Activated CD4-positive, alpha-beta T cell treated with anti-CD3 and anti-CD28 coated beads, Interleukin-2, Interleukin-4, amounts not matched to agents 100 ng/mL and 50 ng/mL, durations not matched to agents 16 hours and 8 hours (primary cell): Measurements from ENCODE around the gene ZNF654.
"Not testable (repeated sequence)": the region's sequence is repeated elsewhere in the genome, so short reads cannot be mapped to it uniquely, and the experiment has no call there.

Experiments
- DNase-seq: peaks from one replicate; pipeline ENCODE4 v3.0.0-alpha.2; 2020; ENCODE audit warnings: low spot score

ZNF654 gene

GRCh38 chr3:88058581-88059379, at the start of gene ZNF654, which contains the start of gene CGGBP1:
ZNF654 (plus strand) TSS chr3:88059255; CDS start chr3:88059320, 65 bp downstream.
CGGBP1 (minus strand) TSS chr3:88059005; CDS start chr3:88055976, 3,029 bp downstream.
- DNase-seq = peak; percentile 99

DNA sequence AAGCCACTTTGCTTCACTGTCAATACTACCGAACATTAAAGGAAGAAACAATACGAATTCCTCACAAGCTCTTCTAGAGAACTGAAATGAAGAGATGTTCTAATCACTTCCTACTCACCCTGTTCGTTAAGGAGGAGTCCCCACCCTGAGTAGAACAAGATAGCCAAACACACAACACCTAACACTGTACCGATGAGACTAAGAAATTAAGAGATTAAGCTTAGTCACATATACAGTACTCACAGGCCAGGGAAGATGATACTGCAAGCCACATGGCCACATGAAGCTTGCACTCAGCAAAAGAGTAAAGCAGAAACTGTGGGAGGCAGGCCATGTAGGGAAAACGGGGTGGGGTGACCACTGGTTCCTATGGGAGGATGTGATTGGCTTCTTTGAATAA, 48.2 kb upstream of the ZNF654 start:
- DNase-seq = no peak

GRCh38 chr3:88013592-88013991, 45.5 kb upstream of the ZNF654 start:
- no peak for DNase-seq

DNA sequence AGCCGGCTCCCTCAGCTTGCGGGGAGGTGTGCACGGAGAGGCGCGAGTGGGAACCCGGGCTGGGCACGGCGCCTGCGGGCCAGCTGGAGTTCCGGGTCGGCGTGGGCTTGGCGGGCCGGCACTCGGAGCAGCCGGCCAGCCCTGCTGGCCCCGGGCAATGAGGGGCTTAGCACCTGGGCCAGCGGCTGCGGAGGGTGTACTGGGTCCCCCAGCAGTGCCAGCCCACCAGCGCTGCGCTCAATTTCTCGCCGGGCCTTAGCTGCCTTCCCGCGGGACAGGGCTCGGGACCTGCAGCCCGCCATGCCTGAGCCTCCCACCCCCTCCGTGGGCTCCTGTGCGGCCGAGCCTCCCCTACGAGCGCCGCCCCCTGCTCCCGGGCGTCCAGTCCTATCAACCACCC, 43.4 kb upstream of the ZNF654 start:
- DNase-seq = not testable (repeated sequence)

GRCh38 chr3:88019024-88019423, 40.0 kb upstream of the ZNF654 start:
- DNase-seq = peak; percentile 46

DNA sequence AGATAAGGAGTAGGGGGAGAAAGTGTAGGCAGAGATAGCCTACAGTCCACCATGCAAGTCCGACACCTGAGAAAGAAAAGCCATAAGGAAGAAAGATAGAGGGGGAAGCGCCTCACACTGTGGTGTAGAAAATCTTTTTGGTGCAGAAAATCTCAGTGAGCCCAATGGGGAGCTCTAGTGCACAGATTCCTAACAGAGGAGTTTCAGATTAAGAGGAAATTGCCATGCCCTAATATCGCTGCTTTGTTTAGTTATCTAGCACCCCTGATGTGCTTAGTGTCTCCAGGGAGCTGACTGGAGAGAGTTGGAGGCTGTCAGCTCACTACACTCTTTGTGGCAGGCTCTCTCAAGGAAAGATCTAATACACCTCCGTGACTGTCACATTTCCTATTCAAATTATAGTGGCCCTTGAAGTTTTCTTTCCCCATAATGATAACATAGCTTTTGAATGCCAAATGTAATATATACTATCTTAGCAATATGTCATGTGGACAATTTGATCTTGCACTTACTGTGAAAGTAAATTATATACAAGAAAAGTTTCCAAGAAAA, 34.0 kb upstream of the ZNF654 start:
- DNase-seq = no peak

DNA sequence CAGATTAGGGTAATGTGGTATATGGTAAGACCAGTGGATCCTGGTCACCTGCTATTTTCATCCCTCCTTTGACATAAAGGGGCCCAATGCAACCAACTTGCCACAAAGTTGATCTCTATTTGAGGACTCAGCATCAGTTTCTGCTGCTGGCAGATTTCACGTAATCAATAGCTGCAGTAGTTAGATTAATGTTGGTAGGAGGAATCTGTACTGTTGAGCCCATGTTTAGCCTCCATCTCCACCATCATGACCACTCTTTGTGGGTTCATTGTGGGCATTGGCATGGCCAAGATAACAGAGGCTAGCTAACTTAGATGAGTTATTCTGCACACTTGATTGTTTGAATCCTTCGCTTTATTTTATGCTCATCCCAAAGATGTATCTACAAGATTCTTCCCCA, 30.2 kb upstream of the ZNF654 start:
- no peak for DNase-seq

GRCh38 chr3:88030210-88030609, 28.8 kb upstream of the ZNF654 start:
- no peak for DNase-seq

GRCh38 chr3:88031642-88032077, 27.4 kb upstream of the ZNF654 start:
- DNase-seq = peak; percentile 47

DNA sequence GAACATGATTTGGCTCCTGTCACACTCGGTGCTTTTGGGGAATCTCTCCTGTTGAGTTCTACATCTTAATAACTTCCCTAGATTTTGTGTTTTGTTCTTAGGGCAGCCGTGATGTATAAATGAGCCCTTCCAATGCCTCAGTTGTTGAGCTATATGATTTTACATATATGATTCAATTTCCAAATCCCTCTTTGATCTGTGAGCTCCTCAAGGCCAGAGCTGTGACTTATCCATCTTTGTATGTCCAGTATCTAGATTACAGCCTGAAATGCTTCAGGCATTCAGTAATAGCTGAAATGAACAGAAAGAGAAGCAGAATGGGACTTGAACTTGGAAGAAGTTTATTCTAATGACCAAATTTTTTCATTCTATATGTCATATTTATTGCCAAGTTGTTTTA, 26.8 kb upstream of the ZNF654 start:
- DNase-seq = no peak

- no peak for DNase-seq
These were observed 26.0 kb upstream of the ZNF654 start for GRCh38 chr3:88033079-88033478.

DNA sequence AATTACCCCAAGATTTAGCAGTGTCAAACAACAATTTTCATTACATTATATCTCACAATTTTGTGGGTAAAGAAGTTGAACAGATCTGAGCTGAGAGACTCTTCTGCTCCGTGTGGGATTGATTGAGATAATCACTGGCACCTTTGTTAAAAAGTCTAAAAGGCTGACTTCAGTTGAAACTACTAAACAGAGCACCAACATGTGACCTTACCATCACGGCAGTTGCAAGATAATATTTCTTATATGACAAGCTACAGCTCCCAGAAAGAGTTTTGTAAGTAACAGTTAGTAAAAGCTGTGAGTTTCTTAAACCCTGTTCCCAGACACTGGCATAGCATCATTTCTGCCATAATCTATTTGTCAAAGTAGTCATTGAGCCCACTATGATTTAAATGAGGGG, 25.2 kb upstream of the ZNF654 start:
- DNase-seq = no peak

- no peak for DNase-seq
These were observed 24.4 kb upstream of the ZNF654 start for GRCh38 chr3:88034491-88035275.

GRCh38 chr3:88036221-88036620, 22.8 kb upstream of the ZNF654 start:
- DNase-seq = no peak

DNA sequence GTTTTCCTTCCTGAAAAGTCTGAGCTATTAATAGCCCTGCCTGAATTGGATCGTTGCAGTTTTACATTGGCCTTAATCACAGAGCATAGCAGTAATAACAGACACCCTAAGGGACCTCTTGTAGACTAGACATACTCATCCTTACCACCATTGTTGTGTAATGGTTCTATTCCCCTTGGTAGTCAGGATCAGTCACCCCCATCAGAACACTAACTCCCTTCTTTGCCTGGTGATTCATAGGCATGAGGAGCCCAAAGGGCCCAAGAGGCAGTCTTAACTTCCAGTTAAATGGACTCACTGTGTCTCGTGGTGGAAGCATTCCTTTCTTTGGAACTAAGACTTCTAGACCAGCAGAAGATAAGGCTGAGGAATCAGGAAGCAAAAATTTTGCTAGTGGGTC, 20.5 kb upstream of the ZNF654 start:
- DNase-seq = no peak

GRCh38 chr3:88040529-88040928, 18.5 kb upstream of the ZNF654 start:
- DNase-seq = no peak

DNA sequence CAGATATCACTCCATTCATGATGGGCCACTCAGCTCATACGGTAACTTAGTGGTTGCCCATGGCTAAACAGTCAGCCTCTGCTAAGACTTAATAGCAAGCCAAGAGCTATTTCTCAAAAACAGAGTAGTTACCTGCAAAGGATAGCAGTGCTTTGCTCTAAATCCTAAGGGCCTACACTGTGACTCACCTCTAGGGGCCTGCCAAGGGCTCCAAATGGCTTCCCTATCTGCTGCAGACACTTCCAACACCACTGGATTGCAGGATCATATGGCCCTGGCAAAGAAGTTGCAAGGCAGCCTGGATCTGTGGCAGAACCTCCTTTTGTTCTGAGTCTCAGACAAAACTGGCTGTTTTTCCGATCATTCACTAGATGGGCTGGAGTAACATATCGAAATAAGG, 18.1 kb upstream of the ZNF654 start:
- no peak for DNase-seq

- no peak for DNase-seq
These were observed 14.6 kb upstream of the ZNF654 start for GRCh38 chr3:88044411-88044810.

DNA sequence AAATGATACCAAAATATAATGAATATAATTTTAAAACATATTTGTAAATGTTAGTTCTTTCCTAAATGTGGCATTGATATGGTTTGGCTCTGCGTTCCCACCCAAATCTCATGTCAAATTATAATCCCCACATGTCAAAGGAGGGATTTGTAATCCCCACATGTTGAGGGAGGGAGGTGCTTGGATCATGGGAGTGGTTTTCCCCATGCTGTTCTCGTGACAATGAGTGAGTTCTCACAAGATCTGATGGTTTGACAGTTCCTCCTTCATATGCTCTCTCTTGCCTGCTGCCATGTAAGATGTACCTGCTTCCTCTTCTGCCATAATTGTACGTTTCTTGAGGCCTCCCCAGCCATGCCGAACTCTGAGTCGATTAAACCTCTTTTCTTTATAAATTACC, 12.3 kb upstream of the ZNF654 start:
- DNase-seq = no peak

- DNase-seq = no peak
These were observed 1.3 kb upstream of the ZNF654 start for GRCh38 chr3:88057630-88058305.

- DNase-seq = no peak
These were observed 812 bp upstream of the ZNF654 start for GRCh38 chr3:88058306-88058580.

DNA sequence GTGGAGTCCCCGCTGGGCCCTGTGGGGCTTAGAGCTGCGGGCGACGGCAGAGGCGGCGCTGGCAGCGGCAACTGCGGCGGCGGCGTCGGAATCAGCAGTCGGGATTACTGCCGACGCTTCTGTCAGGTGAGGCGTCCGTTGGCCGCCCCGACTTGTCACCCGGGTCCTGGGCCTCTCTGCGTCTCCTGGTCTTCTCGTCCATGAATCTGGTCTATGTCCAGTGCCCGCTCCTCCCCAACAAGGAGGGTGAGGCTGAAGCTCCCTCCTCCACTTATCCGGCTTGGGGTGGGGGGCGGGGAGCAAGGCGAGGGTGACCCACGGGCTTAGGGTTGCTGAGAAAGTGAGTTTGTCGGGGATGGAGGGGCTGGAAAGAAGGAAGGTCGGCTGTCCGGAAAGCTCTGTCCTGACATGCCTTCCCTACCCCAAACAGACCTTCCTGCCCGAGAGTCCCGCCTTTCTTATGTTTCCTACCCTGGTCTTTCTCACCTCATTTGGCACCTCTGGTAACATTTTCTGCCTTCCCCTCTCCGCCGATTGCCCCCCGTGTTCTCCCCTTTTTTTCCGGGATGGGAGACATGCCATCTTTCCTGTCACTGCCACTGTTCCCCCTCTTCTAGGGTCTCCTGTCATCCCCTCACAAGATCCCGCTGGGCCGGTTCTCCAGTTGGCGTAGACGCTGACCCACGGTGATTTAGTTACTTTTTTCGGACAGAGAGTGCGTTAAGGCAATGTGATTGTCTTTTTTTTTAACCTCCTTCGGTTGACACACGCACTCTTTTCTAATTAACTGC, 520 bp downstream of the ZNF654 start:
- no peak for DNase-seq
